GM12865 (cell line): ENCODE data around the gene NCR2.
A peak's percentile ranks its signal among the peaks of the same experiment; 100 is the strongest.

Source experiments
- DNase-seq: peaks from one replicate; pipeline ENCODE4 v3.0.0; 2010; ENCODE audit warnings: low read depth
- H3K4me3 ChIP-seq: 2 replicates; pipeline ENCODE4 v1.5.1; 2011; ENCODE audit warnings: mild to moderate bottlenecking, low read depth, low read length, control low read depth
- CTCF ChIP-seq: IDR thresholded peaks from 2 replicates; pipeline ENCODE4 v1.5.1; 2011; ENCODE audit warnings: low read length, control low read depth, low read depth, inconsistent platforms; ENCODE audit not compliant: insufficient read depth; ENCODE audit errors: missing control alignments

NCR2 gene

GRCh38 chr6:41335296-41335695 lies at the start of gene NCR2:
NCR2 (plus strand) TSS chr6:41335608; CDS start chr6:41335877, 269 bp downstream.
- no peak within 1 kb of the TSS for H3K4me3 ChIP-seq
- no peak for TF ChIP-seq CTCF
- DNase-seq: no peak

DNA sequence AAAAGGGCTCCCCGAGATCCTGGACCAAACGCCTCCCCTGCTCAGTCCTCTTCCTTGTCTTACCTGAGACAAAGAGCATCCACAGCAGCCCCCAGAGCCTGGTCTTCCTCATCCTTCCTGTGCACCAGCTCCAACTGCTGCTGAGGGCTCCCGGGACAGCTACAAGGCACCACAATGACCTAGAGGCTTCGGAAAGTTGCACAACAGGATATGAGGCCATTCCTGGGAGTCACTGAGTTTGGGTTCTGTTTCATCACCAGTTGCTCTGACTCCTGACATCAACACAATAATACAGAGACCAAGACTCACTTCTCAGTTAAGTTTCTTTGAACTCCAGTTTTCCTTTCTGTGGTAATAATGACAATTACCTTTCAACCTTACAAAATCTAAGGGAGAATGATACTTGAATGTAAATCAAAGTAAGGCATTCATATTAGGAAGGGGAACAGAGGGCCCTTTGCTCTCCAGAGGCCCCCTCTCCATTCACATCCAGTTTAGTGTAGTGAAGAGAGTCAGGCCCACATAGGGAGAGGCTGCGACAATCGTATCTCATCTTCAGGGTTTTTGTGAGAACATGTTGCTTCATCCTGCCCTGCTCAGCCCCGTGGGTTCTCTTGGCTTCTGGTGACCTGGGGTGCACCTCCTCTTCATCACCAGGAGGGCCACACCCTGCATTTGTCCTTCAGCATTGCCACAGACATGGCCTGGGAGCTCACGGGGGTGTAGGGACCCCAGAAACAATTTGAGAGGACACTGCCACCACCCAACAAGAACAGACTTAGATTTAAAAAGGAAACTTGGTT lies 48.7 kb upstream of the NCR2 start, which contains the start of gene TREM1:
TREM1 (minus strand) TSS at position 139 of the 803 bp plus-strand sequence; CDS start at position 112, 27 bp downstream.
- H3K4me3 ChIP-seq: no peak within 1 kb of the TSS
- no peak for DNase-seq
- no peak for TF ChIP-seq CTCF

DNA sequence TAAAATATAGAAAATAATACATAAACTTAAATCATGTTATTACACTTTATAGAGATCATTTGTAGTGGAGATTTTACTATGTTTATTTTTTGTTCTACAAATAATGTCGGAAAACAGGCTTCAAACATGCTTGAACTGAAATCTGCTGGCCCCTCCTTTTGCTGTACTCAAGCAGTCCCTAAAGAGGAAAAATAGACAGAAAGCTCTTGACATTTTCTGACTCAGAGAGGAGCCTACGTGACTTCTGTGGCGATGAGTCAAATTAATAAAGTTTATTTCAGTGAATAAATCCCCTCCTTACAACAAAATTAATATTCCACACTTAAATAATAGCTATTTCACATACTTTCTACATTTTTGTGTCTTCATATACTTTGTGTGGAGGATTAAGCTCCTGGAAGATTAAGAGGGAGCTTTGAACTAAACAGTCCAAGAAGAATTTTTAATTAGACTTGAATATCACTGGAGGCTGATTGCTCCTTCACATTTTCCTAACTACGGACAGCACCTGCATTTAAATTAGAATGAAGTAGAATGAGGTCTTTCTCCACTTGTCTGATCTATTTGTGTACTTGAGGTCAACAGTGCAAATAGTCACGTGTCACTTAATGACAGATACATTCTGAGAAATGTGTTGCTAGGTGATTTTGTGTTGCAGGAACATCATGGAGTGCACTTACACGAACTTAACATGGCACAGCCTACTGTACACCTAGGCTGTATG lies 47.2 kb upstream of the NCR2 start:
- no peak overlapping the region for H3K4me3 ChIP-seq

DNA sequence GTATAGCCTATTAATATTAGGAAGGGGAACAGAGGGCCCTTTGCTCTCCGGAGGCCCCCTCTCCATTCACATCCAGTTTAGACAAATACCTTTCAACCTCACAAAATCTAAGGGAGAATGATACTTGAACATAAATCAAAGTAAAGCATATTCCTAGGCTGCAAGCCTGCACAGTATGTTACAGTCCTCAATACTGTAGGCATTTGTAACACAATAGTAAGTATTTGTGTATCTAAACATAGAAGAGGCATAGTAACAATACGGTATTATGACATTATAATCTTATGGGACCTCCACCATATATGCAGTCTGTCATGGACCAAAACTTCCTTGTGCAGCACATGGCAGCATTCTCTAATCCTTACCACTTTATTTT lies 46.7 kb upstream of the NCR2 start:
- H3K4me3 ChIP-seq: no peak overlapping the region
- DNase-seq: no peak
- no peak for TF ChIP-seq CTCF

More for the DNA sequence above, 47.2 kb upstream of the NCR2 start:
- no peak for TF ChIP-seq CTCF
- DNase-seq: peak; percentile 48

- TF ChIP-seq CTCF: no peak
- DNase-seq: no peak
- H3K4me3 ChIP-seq: no peak overlapping the region
Measured at GRCh38 chr6:41289815-41290214, 45.6 kb upstream of the NCR2 start.

DNA sequence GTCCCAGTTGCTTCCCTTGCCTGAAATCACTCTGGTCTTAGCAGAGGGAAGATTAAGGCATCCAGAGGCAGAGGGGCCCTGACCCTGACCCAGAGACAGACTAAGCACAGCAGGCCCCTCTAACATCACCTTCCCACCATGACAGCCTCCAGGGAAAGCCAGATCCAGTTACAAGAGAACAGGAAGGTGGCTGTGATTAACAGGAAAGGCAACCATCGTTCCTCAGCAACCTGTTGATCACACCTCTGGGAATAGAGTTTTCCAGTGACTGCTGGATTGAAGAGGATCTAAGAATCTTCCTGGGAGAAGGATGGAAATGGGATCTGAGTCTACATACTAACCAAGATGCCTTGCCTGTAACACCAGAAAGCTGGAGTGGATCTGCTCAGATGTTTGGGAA lies 43.7 kb upstream of the NCR2 start:
- no peak overlapping the region for H3K4me3 ChIP-seq
- TF ChIP-seq CTCF: no peak
- DNase-seq: no peak
